ENCODE measurements around the gene COBLL1.

- no peak for TF ChIP-seq POLR2AphosphoS5 (IDR thresholded peaks at IDR 0.05)
- TF ChIP-seq, protein P1, sequence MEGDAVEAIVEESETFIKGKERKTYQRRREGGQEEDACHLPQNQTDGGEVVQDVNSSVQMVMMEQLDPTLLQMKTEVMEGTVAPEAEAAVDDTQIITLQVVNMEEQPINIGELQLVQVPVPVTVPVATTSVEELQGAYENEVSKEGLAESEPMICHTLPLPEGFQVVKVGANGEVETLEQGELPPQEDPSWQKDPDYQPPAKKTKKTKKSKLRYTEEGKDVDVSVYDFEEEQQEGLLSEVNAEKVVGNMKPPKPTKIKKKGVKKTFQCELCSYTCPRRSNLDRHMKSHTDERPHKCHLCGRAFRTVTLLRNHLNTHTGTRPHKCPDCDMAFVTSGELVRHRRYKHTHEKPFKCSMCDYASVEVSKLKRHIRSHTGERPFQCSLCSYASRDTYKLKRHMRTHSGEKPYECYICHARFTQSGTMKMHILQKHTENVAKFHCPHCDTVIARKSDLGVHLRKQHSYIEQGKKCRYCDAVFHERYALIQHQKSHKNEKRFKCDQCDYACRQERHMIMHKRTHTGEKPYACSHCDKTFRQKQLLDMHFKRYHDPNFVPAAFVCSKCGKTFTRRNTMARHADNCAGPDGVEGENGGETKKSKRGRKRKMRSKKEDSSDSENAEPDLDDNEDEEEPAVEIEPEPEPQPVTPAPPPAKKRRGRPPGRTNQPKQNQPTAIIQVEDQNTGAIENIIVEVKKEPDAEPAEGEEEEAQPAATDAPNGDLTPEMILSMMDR (IDR thresholded peaks at IDR 0.05), result no peak
Measured at GRCh38 chr2:164696634-164697033, 145.0 kb downstream of the COBLL1 start.
